GM23338 (cell line): ENCODE results near the gene RUNX1. TPM values are rescaled to one million over a fixed set of nuclear protein-coding genes. Genes with fewer than 3 reads are reported as not detected.

Experiments used
- ATAC-seq: fragments of 200-7000 bp; cut with Tn5 transposase; 3 replicates; pipeline ENCODE4 v1.9.1; 2020
- DNase-seq: peaks from one replicate; pipeline ENCODE4 v3.0.0-alpha.2; 2015; ENCODE audit warnings: low spot score
- H2AFZ ChIP-seq: fragments of 200-600 bp; sonication (generic); 2 replicates; pipeline ENCODE4 v1.8.0; 2016; ENCODE audit warnings: antibody characterized with exemption, mild to moderate bottlenecking, moderate library complexity
- H3F3A ChIP-seq: fragments of 200-600 bp; sonication (generic); replicated peaks from 2 replicates; pipeline ENCODE4 v1.8.0; 2017; ENCODE audit warnings: antibody characterized with exemption, mixed run types, low read depth
- H3K27ac ChIP-seq: fragments of 200-600 bp; sonication (generic); 2 replicates; pipeline ENCODE4 v1.6.1; 2016; ENCODE audit warnings: low read depth
- H3K27me3 ChIP-seq: fragments of 200-600 bp; sonication (generic); 2 replicates; pipeline ENCODE4 v1.8.0; 2016; ENCODE audit warnings: mild to moderate bottlenecking, mixed run types, moderate library complexity; ENCODE audit not compliant: insufficient read depth
- H3K36me3 ChIP-seq: fragments of 200-600 bp; sonication (generic); 2 replicates; pipeline ENCODE4 v1.8.0; 2016; ENCODE audit warnings: mild to moderate bottlenecking; ENCODE audit not compliant: insufficient read depth
- H3K4me1 ChIP-seq: fragments of 200-600 bp; sonication (generic); 2 replicates; pipeline ENCODE4 v1.8.0; 2016; ENCODE audit warnings: mild to moderate bottlenecking, moderate library complexity; ENCODE audit not compliant: insufficient read depth
- H3K4me2 ChIP-seq: fragments of 200-600 bp; sonication (generic); 2 replicates; pipeline ENCODE4 v1.7.1; 2017; ENCODE audit warnings: mixed run types
- H3K4me3 ChIP-seq: fragments of 200-600 bp; sonication (generic); 2 replicates; pipeline ENCODE4 v1.6.1; 2016; ENCODE audit warnings: mixed run types
- H3K79me2 ChIP-seq: fragments of 200-600 bp; sonication (generic); replicated peaks from 2 replicates; pipeline ENCODE4 v1.8.0; 2017; ENCODE audit warnings: mild to moderate bottlenecking; ENCODE audit not compliant: insufficient read depth
- H3K9me2 ChIP-seq: fragments of 200-600 bp; sonication (generic); 2 replicates; pipeline ENCODE4 v1.8.0; 2017; ENCODE audit not compliant: insufficient read depth
- H4K20me1 ChIP-seq: fragments of 200-600 bp; sonication (generic); replicated peaks from 2 replicates; pipeline ENCODE4 v1.8.0; 2017; ENCODE audit warnings: mild to moderate bottlenecking; ENCODE audit not compliant: insufficient read depth
- H3K27ac Mint-ChIP-seq: 2 replicates; pipeline ENCODE4 v1.8.0; 2020; ENCODE audit warnings: inconsistent platforms, mild to moderate bottlenecking, moderate library complexity, mixed read lengths
- H3K27me3 Mint-ChIP-seq: 3 replicates; pipeline ENCODE4 v1.8.0; 2022; ENCODE audit warnings: low read depth, mild to moderate bottlenecking, moderate library complexity, mixed read lengths, inconsistent platforms; ENCODE audit not compliant: insufficient read depth, poor library complexity
- H3K36me3 Mint-ChIP-seq: 3 replicates; pipeline ENCODE4 v1.8.0; 2021; ENCODE audit warnings: low read depth, mild to moderate bottlenecking, inconsistent platforms, moderate library complexity, mixed read lengths
- H3K4me1 Mint-ChIP-seq: 3 replicates; pipeline ENCODE4 v1.8.0; 2020; ENCODE audit warnings: mild to moderate bottlenecking, inconsistent platforms, mixed read lengths
- H3K4me3 Mint-ChIP-seq: 3 replicates; pipeline ENCODE4 v1.8.0; 2021; ENCODE audit warnings: moderate library complexity, mild to moderate bottlenecking, inconsistent platforms, mixed read lengths
- H3K9me3 Mint-ChIP-seq: 3 replicates; pipeline ENCODE4 v1.8.0; 2020; ENCODE audit warnings: moderate library complexity, mild to moderate bottlenecking, inconsistent platforms, mixed read lengths
- CREB1 ChIP-seq: fragments of 250-450 bp; sonication (Bioruptor Pico); IDR thresholded peaks from 2 replicates; pipeline ENCODE4 v1.5.0; 2020; ENCODE audit warnings: low read depth, mild to moderate bottlenecking, moderate library complexity
- CTCF ChIP-seq, 2 experiments: fragments of 200-600 bp in 1 of 2; sonication (generic) in 1 of 2; conservative IDR thresholded peaks; 2 replicates each; pipeline versions ENCODE4 v1.5.1 to v1.6.1; 2016 to 2017; ENCODE audit warnings: antibody characterized with exemption in 2 of 2, low read depth in 2 of 2, mild to moderate bottlenecking in 2 of 2, moderate library complexity in 1 of 2
- ETS1 ChIP-seq: IDR thresholded peaks from 2 replicates; pipeline ENCODE4 v1.6.1; 2016; ENCODE audit warnings: antibody characterized with exemption
- EZH2 ChIP-seq: fragments of 200-600 bp; sonication (generic); IDR thresholded peaks from one replicate; pipeline ENCODE4 v1.8.0; 2017; ENCODE audit warnings: antibody characterized with exemption, mild to moderate bottlenecking, low read depth; ENCODE audit not compliant: unreplicated experiment
- EZH2phosphoT487 ChIP-seq: fragments of 200-600 bp; sonication (generic); IDR thresholded peaks from one replicate; pipeline ENCODE4 v1.8.1; 2018; ENCODE audit warnings: antibody characterized with exemption; ENCODE audit not compliant: unreplicated experiment
- JUNB ChIP-seq: IDR thresholded peaks from one replicate; pipeline ENCODE4 v1.6.1; 2016; ENCODE audit warnings: antibody characterized with exemption; ENCODE audit not compliant: unreplicated experiment
- NANOG ChIP-seq: IDR thresholded peaks from 2 replicates; pipeline ENCODE4 v1.6.1; 2016; ENCODE audit warnings: antibody characterized with exemption, borderline replicate concordance
- POLR2AphosphoS5 ChIP-seq: IDR thresholded peaks from 2 replicates; pipeline ENCODE4 v1.6.1; 2016; ENCODE audit warnings: antibody characterized with exemption, low read depth
- REST ChIP-seq: IDR thresholded peaks from one replicate; pipeline ENCODE4 v1.6.1; 2018; ENCODE audit warnings: antibody characterized with exemption; ENCODE audit not compliant: unreplicated experiment
- STAT1 ChIP-seq: IDR thresholded peaks from one replicate; pipeline ENCODE4 v1.6.1; 2016; ENCODE audit warnings: antibody characterized with exemption; ENCODE audit not compliant: unreplicated experiment
- ZNF114 ChIP-seq: fragments of 250-450 bp; sonication (Bioruptor Pico); IDR thresholded peaks from 2 replicates; pipeline ENCODE4 v1.5.0; 2020; ENCODE audit warnings: mild to moderate bottlenecking, moderate library complexity
- ZNF331 ChIP-seq: fragments of 250-450 bp; sonication (Bioruptor Pico); IDR thresholded peaks from 2 replicates; pipeline ENCODE4 v1.5.0; 2020; ENCODE audit warnings: low read depth, mild to moderate bottlenecking, moderate library complexity
- ZNF462 ChIP-seq: fragments of 250-450 bp; sonication (Bioruptor Pico); IDR thresholded peaks from 2 replicates; pipeline ENCODE4 v1.5.0; 2020; ENCODE audit warnings: mild to moderate bottlenecking, moderate library complexity
- polyA plus RNA-seq: library from polyadenylated mRNA; unstranded; fragments of >200 nt; fragmentation: Nextera tagmentation; extraction: Ambion mirVana; gene quantifications from 2 replicates; pipeline ENCODE4 v1.2.1, GENCODE V29; 2016
- total RNA-seq: library from RNA; depleted of rRNA; stranded (reverse); fragments of >200 nt; shearing (Covaris generic); gene quantifications from 2 replicates; pipeline ENCODE4 v1.2.3, GENCODE V29; 2014

Gene RUNX1
- total and polyA plus RNA-seq, 2 experiments from 2014 or later, result 0.29 to 1.1 TPM

DNA sequence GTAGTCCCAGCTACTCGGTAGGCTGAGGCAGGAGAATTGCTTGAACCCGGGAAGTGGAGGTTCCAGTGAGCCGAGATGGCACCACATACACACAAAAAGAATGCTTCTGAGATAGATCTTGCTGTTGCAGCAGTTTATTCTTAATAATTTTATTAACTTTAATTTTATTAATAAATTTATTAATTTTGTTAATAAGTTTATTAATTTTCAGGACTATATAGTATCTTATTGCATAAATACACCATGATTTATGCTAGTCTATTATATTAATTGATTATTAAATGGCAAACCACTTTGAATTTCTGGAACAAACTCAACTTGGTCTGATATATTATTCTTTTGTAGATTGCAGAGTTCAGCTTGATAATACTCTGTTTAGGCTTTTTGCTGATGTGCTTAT is 280.8 kb downstream of the RUNX1 start (continued):
- TF ChIP-seq ZNF331 (CRISPR knock-in tag) (no peak), REST (no peak), EZH2 (no peak), STAT1 (no peak), JUNB (no peak), NANOG (no peak)

GRCh38 chr21:34766862-34767261 is 282.2 kb downstream of the RUNX1 start:
- no peak overlapping the region for H3K27ac ChIP-seq
- DNase-seq (no peak), ATAC-seq (no peak)
- no peaks in the 10 kb centered on the region for H3K4me1 Mint-ChIP-seq
- no peaks in the 10 kb centered on the region for H3K9me2 ChIP-seq
- no peak overlapping the region for H3K27ac Mint-ChIP-seq
- H3K27me3 ChIP-seq, result no peaks in the 10 kb centered on the region
- no peak overlapping the region for H2AFZ ChIP-seq
- H3K27me3 Mint-ChIP-seq, result peaks cover 2% of the 10 kb centered on the region
- no peaks in the 10 kb centered on the region; the same call in 1 of the 3 replicates for H3K9me3 Mint-ChIP-seq
- H3K79me2 ChIP-seq, result no peaks in the 10 kb centered on the region
- no peak overlapping the region for H3K4me3 ChIP-seq
- no peaks in the 10 kb centered on the region for H3K4me1 ChIP-seq
- no peaks in the 10 kb centered on the region for H3K36me3 ChIP-seq
- no peaks in the 10 kb centered on the region for H3F3A ChIP-seq
- H3K4me3 Mint-ChIP-seq, result no peak overlapping the region
- H3K36me3 Mint-ChIP-seq, result no peaks in the 10 kb centered on the region
- H4K20me1 ChIP-seq, result no peaks in the 10 kb centered on the region
- no peak overlapping the region for H3K4me2 ChIP-seq
- TF ChIP-seq EZH2, result no peak
- TF ChIP-seq ZNF462, result no peak
- no peak for TF ChIP-seq CTCF (conservative IDR thresholded peaks at IDR 0.05; ENCODE audit: low read depth in 2 of 2)
- TF ChIP-seq POLR2AphosphoS5, result no peak
- TF ChIP-seq STAT1, result no peak
- TF ChIP-seq CREB1 (CRISPR knock-in tag), result no peak
- no peak for TF ChIP-seq EZH2phosphoT487
- TF ChIP-seq JUNB, result no peak
- TF ChIP-seq NANOG, result no peak
- TF ChIP-seq ZNF114, result no peak
- TF ChIP-seq ETS1, result no peak
- TF ChIP-seq ZNF331 (CRISPR knock-in tag), result no peak
